Measurements from ENCODE around the gene KYNU.

The KYNU gene

GRCh38 chr2:142973160-142973821 lies 95.8 kb downstream of the KYNU start:
- Histone ChIP-seq H3K9me3 (ENCODE audit: low read length) (no peaks in the 10 kb centered on the region), H3K9ac (ENCODE audit: low read length) (no peak overlapping the region), H3K27me3 (ENCODE audit: control insufficient read depth in 1 of 2, insufficient read depth in 2 of 2, low read length in 2 of 2) (no peaks in the 10 kb centered on the region), H3K27ac (ENCODE audit: low read depth, low read length) (no peak overlapping the region), H3K4me3 (ENCODE audit: low read depth in 1 of 2, low read length in 2 of 2) (no peak overlapping the region), H3K36me3 (ENCODE audit: insufficient read depth, low read length) (no peaks in the 10 kb centered on the region), H3K4me1 (ENCODE audit: insufficient read depth, low read length) (no peaks in the 10 kb centered on the region)

GRCh38 chr2:142973822-142974207 lies 96.4 kb downstream of the KYNU start:
- H3K27ac ChIP-seq (ENCODE audit: low read depth, low read length): no peak overlapping the region
- H3K4me3 ChIP-seq (ENCODE audit: low read depth in 1 of 2, low read length in 2 of 2): no peak overlapping the region
- no peak overlapping the region for H3K9ac ChIP-seq (ENCODE audit: low read length)
- H3K27me3 ChIP-seq (ENCODE audit: control insufficient read depth in 1 of 2, insufficient read depth in 2 of 2, low read length in 2 of 2): no peaks in the 10 kb centered on the region
- H3K4me1 ChIP-seq (ENCODE audit: insufficient read depth, low read length): no peaks in the 10 kb centered on the region
- no peaks in the 10 kb centered on the region for H3K9me3 ChIP-seq (ENCODE audit: low read length)
- no peaks in the 10 kb centered on the region for H3K36me3 ChIP-seq (ENCODE audit: insufficient read depth, low read length)

GRCh38 chr2:142974288-142975024 lies 97.0 kb downstream of the KYNU start:
- Histone ChIP-seq H3K9ac (ENCODE audit: low read length) (no peak overlapping the region), H3K4me3 (ENCODE audit: low read depth in 1 of 2, low read length in 2 of 2) (no peak overlapping the region), H3K27me3 (ENCODE audit: control insufficient read depth in 1 of 2, insufficient read depth in 2 of 2, low read length in 2 of 2) (no peaks in the 10 kb centered on the region), H3K27ac (ENCODE audit: low read depth, low read length) (no peak overlapping the region), H3K9me3 (ENCODE audit: low read length) (no peaks in the 10 kb centered on the region), H3K36me3 (ENCODE audit: insufficient read depth, low read length) (no peaks in the 10 kb centered on the region), H3K4me1 (ENCODE audit: insufficient read depth, low read length) (no peaks in the 10 kb centered on the region)

- Histone ChIP-seq H3K27ac (ENCODE audit: low read depth, low read length) (no peak overlapping the region), H3K4me1 (ENCODE audit: insufficient read depth, low read length) (no peaks in the 10 kb centered on the region), H3K9ac (ENCODE audit: low read length) (no peak overlapping the region), H3K4me3 (ENCODE audit: low read depth in 1 of 2, low read length in 2 of 2) (no peak overlapping the region), H3K36me3 (ENCODE audit: insufficient read depth, low read length) (no peaks in the 10 kb centered on the region), H3K9me3 (ENCODE audit: low read length) (no peaks in the 10 kb centered on the region), H3K27me3 (ENCODE audit: control insufficient read depth in 1 of 2, insufficient read depth in 2 of 2, low read length in 2 of 2) (no peaks in the 10 kb centered on the region)
Measured at GRCh38 chr2:142975239-142975638, 97.8 kb downstream of the KYNU start.

- H3K27me3 ChIP-seq (ENCODE audit: control insufficient read depth in 1 of 2, insufficient read depth in 2 of 2, low read length in 2 of 2): no peaks in the 10 kb centered on the region
- H3K4me1 ChIP-seq (ENCODE audit: insufficient read depth, low read length): no peaks in the 10 kb centered on the region
- H3K27ac ChIP-seq (ENCODE audit: low read depth, low read length): no peak overlapping the region
- no peak overlapping the region for H3K9ac ChIP-seq (ENCODE audit: low read length)
- H3K9me3 ChIP-seq (ENCODE audit: low read length): no peaks in the 10 kb centered on the region
- H3K4me3 ChIP-seq (ENCODE audit: low read depth in 1 of 2, low read length in 2 of 2): no peak overlapping the region
- no peaks in the 10 kb centered on the region for H3K36me3 ChIP-seq (ENCODE audit: insufficient read depth, low read length)
Measured at GRCh38 chr2:142980246-142981068, 103.0 kb downstream of the KYNU start.

GRCh38 chr2:142981069-142981378 lies 103.6 kb downstream of the KYNU start:
- no peak overlapping the region for H3K27ac ChIP-seq (ENCODE audit: low read depth, low read length)
- no peak overlapping the region for H3K4me3 ChIP-seq (ENCODE audit: low read depth in 1 of 2, low read length in 2 of 2)
- H3K4me1 ChIP-seq (ENCODE audit: insufficient read depth, low read length): no peaks in the 10 kb centered on the region
- H3K27me3 ChIP-seq (ENCODE audit: control insufficient read depth in 1 of 2, insufficient read depth in 2 of 2, low read length in 2 of 2): no peaks in the 10 kb centered on the region
- no peaks in the 10 kb centered on the region for H3K9me3 ChIP-seq (ENCODE audit: low read length)
- H3K9ac ChIP-seq (ENCODE audit: low read length): no peak overlapping the region
- H3K36me3 ChIP-seq (ENCODE audit: insufficient read depth, low read length): no peaks in the 10 kb centered on the region

GRCh38 chr2:142981756-142982155 lies 104.3 kb downstream of the KYNU start:
- Histone ChIP-seq H3K4me1 (ENCODE audit: insufficient read depth, low read length) (no peaks in the 10 kb centered on the region), H3K27me3 (ENCODE audit: control insufficient read depth in 1 of 2, insufficient read depth in 2 of 2, low read length in 2 of 2) (no peaks in the 10 kb centered on the region), H3K4me3 (ENCODE audit: low read depth in 1 of 2, low read length in 2 of 2) (no peak overlapping the region), H3K9me3 (ENCODE audit: low read length) (no peaks in the 10 kb centered on the region), H3K36me3 (ENCODE audit: insufficient read depth, low read length) (no peaks in the 10 kb centered on the region), H3K27ac (ENCODE audit: low read depth, low read length) (no peak overlapping the region), H3K9ac (ENCODE audit: low read length) (no peak overlapping the region)

- H3K27ac ChIP-seq (ENCODE audit: low read depth, low read length): no peak overlapping the region
- H3K9ac ChIP-seq (ENCODE audit: low read length): no peak overlapping the region
- H3K4me1 ChIP-seq (ENCODE audit: insufficient read depth, low read length): no peaks in the 10 kb centered on the region
- H3K27me3 ChIP-seq (ENCODE audit: control insufficient read depth in 1 of 2, insufficient read depth in 2 of 2, low read length in 2 of 2): no peaks in the 10 kb centered on the region
- no peaks in the 10 kb centered on the region for H3K36me3 ChIP-seq (ENCODE audit: insufficient read depth, low read length)
- no peak overlapping the region for H3K4me3 ChIP-seq (ENCODE audit: low read depth in 1 of 2, low read length in 2 of 2)
- no peaks in the 10 kb centered on the region for H3K9me3 ChIP-seq (ENCODE audit: low read length)
Measured at GRCh38 chr2:142983174-142983573, 105.7 kb downstream of the KYNU start.

- H3K4me1 ChIP-seq (ENCODE audit: insufficient read depth, low read length): no peaks in the 10 kb centered on the region
- no peaks in the 10 kb centered on the region for H3K27me3 ChIP-seq (ENCODE audit: control insufficient read depth in 1 of 2, insufficient read depth in 2 of 2, low read length in 2 of 2)
- H3K27ac ChIP-seq (ENCODE audit: low read depth, low read length): no peak overlapping the region
- no peaks in the 10 kb centered on the region for H3K36me3 ChIP-seq (ENCODE audit: insufficient read depth, low read length)
- H3K4me3 ChIP-seq (ENCODE audit: low read depth in 1 of 2, low read length in 2 of 2): no peak overlapping the region
- no peaks in the 10 kb centered on the region for H3K9me3 ChIP-seq (ENCODE audit: low read length)
- H3K9ac ChIP-seq (ENCODE audit: low read length): no peak overlapping the region
Measured at GRCh38 chr2:142984657-142985056, 107.2 kb downstream of the KYNU start.

- Histone ChIP-seq H3K27ac (ENCODE audit: low read depth, low read length) (no peak overlapping the region), H3K36me3 (ENCODE audit: insufficient read depth, low read length) (no peaks in the 10 kb centered on the region), H3K4me3 (ENCODE audit: low read depth in 1 of 2, low read length in 2 of 2) (no peak overlapping the region), H3K9me3 (ENCODE audit: low read length) (no peaks in the 10 kb centered on the region), H3K4me1 (ENCODE audit: insufficient read depth, low read length) (no peaks in the 10 kb centered on the region), H3K9ac (ENCODE audit: low read length) (no peak overlapping the region), H3K27me3 (ENCODE audit: control insufficient read depth in 1 of 2, insufficient read depth in 2 of 2, low read length in 2 of 2) (no peaks in the 10 kb centered on the region)
Measured at GRCh38 chr2:142987044-142987443, 109.6 kb downstream of the KYNU start.

- H3K36me3 ChIP-seq (ENCODE audit: insufficient read depth, low read length): no peaks in the 10 kb centered on the region
- H3K27me3 ChIP-seq (ENCODE audit: control insufficient read depth in 1 of 2, insufficient read depth in 2 of 2, low read length in 2 of 2): no peaks in the 10 kb centered on the region
- H3K27ac ChIP-seq (ENCODE audit: low read depth, low read length): no peak overlapping the region
- no peak overlapping the region for H3K9ac ChIP-seq (ENCODE audit: low read length)
- no peak overlapping the region for H3K4me3 ChIP-seq (ENCODE audit: low read depth in 1 of 2, low read length in 2 of 2)
- no peaks in the 10 kb centered on the region for H3K4me1 ChIP-seq (ENCODE audit: insufficient read depth, low read length)
- no peaks in the 10 kb centered on the region for H3K9me3 ChIP-seq (ENCODE audit: low read length)
Measured at GRCh38 chr2:142989273-142990204, 112.1 kb downstream of the KYNU start.
